Measurements from ENCODE around the gene LRRC28.

LRRC28 gene

GRCh38 chr15:99303907-99304306, 52.6 kb downstream of the LRRC28 start:
- no peaks in the 10 kb centered on the region for H3K36me3 ChIP-seq (ENCODE audit: control insufficient read depth, insufficient read depth, low read length)
- H3K27ac ChIP-seq (ENCODE audit: low read length) = no peak overlapping the region
- WGBS (ENCODE audit: insufficient coverage, insufficient read length) = no CpG with 5 or more reads among the region's 4 CpGs
- DNase-seq (ENCODE audit: low read depth, low spot score) = no peak
- no peaks in the 10 kb centered on the region for H3K27me3 ChIP-seq (ENCODE audit: control insufficient read depth, insufficient read depth, low read length)
- no peak overlapping the region for H3K4me3 ChIP-seq (ENCODE audit: low read length)
- H3K4me1 ChIP-seq (ENCODE audit: control insufficient read depth, insufficient read depth, low read length) = peaks cover 3% of the 10 kb centered on the region; the same call in 1 of the 2 replicates
- no peaks in the 10 kb centered on the region for H3K9me3 ChIP-seq (ENCODE audit: control insufficient read depth, insufficient read depth, low read length)

GRCh38 chr15:99305761-99306505, 54.7 kb downstream of the LRRC28 start:
- DNase-seq (ENCODE audit: low read depth, low spot score) = no peak

GRCh38 chr15:99306694-99307338, 55.5 kb downstream of the LRRC28 start:
- H3K27ac ChIP-seq (ENCODE audit: low read length) = no peak overlapping the region
- WGBS (ENCODE audit: insufficient coverage, insufficient read length) = no CpG with 5 or more reads among the region's 8 CpGs
- H3K9me3 ChIP-seq (ENCODE audit: control insufficient read depth, insufficient read depth, low read length) = no peaks in the 10 kb centered on the region
- H3K4me3 ChIP-seq (ENCODE audit: low read length) = no peak overlapping the region
- DNase-seq (ENCODE audit: low read depth, low spot score) = no peak
- no peaks in the 10 kb centered on the region for H3K36me3 ChIP-seq (ENCODE audit: control insufficient read depth, insufficient read depth, low read length)
- peaks cover 3% of the 10 kb centered on the region; the same call in 1 of the 2 replicates for H3K4me1 ChIP-seq (ENCODE audit: control insufficient read depth, insufficient read depth, low read length)
- H3K27me3 ChIP-seq (ENCODE audit: control insufficient read depth, insufficient read depth, low read length) = no peaks in the 10 kb centered on the region

More at GRCh38 chr15:99305761-99306505, 54.7 kb downstream of the LRRC28 start:
- no CpG with 5 or more reads among the region's 8 CpGs for WGBS (ENCODE audit: insufficient coverage, insufficient read length)
- Histone ChIP-seq H3K9me3 (ENCODE audit: control insufficient read depth, insufficient read depth, low read length) (no peaks in the 10 kb centered on the region), H3K27me3 (ENCODE audit: control insufficient read depth, insufficient read depth, low read length) (no peaks in the 10 kb centered on the region), H3K36me3 (ENCODE audit: control insufficient read depth, insufficient read depth, low read length) (no peaks in the 10 kb centered on the region), H3K4me1 (ENCODE audit: control insufficient read depth, insufficient read depth, low read length) (peaks cover 3% of the 10 kb centered on the region; the same call in 1 of the 2 replicates), H3K27ac (ENCODE audit: low read length) (no peak overlapping the region), H3K4me3 (ENCODE audit: low read length) (no peak overlapping the region)

- peaks cover 3% of the 10 kb centered on the region; the same call in 1 of the 2 replicates for H3K4me1 ChIP-seq (ENCODE audit: control insufficient read depth, insufficient read depth, low read length)
- H3K27me3 ChIP-seq (ENCODE audit: control insufficient read depth, insufficient read depth, low read length) = no peaks in the 10 kb centered on the region
- WGBS (ENCODE audit: insufficient coverage, insufficient read length) = no CpG with 5 or more reads among the region's 6 CpGs
- H3K4me3 ChIP-seq (ENCODE audit: low read length) = no peak overlapping the region
- H3K27ac ChIP-seq (ENCODE audit: low read length) = no peak overlapping the region
- H3K36me3 ChIP-seq (ENCODE audit: control insufficient read depth, insufficient read depth, low read length) = no peaks in the 10 kb centered on the region
- no peak for DNase-seq (ENCODE audit: low read depth, low spot score)
- no peaks in the 10 kb centered on the region for H3K9me3 ChIP-seq (ENCODE audit: control insufficient read depth, insufficient read depth, low read length)
Observed at GRCh38 chr15:99307735-99308134, 56.5 kb downstream of the LRRC28 start.

GRCh38 chr15:99310745-99311144, 59.5 kb downstream of the LRRC28 start:
- no peak for DNase-seq (ENCODE audit: low read depth, low spot score)
- H3K4me1 ChIP-seq (ENCODE audit: control insufficient read depth, insufficient read depth, low read length) = peaks cover 3% of the 10 kb centered on the region; the same call in 1 of the 2 replicates
- no peaks in the 10 kb centered on the region for H3K36me3 ChIP-seq (ENCODE audit: control insufficient read depth, insufficient read depth, low read length)
- no CpG with 5 or more reads among the region's 5 CpGs for WGBS (ENCODE audit: insufficient coverage, insufficient read length)
- no peaks in the 10 kb centered on the region for H3K27me3 ChIP-seq (ENCODE audit: control insufficient read depth, insufficient read depth, low read length)
- no peaks in the 10 kb centered on the region for H3K9me3 ChIP-seq (ENCODE audit: control insufficient read depth, insufficient read depth, low read length)
- H3K27ac ChIP-seq (ENCODE audit: low read length) = no peak overlapping the region
- H3K4me3 ChIP-seq (ENCODE audit: low read length) = no peak overlapping the region

- DNase-seq (ENCODE audit: low read depth, low spot score) = no peak
- Histone ChIP-seq H3K9me3 (ENCODE audit: control insufficient read depth, insufficient read depth, low read length) (no peaks in the 10 kb centered on the region), H3K4me1 (ENCODE audit: control insufficient read depth, insufficient read depth, low read length) (no peaks in the 10 kb centered on the region), H3K4me3 (ENCODE audit: low read length) (no peak overlapping the region), H3K27ac (ENCODE audit: low read length) (no peak overlapping the region), H3K36me3 (ENCODE audit: control insufficient read depth, insufficient read depth, low read length) (no peaks in the 10 kb centered on the region), H3K27me3 (ENCODE audit: control insufficient read depth, insufficient read depth, low read length) (no peaks in the 10 kb centered on the region)
- WGBS (ENCODE audit: insufficient coverage, insufficient read length) = no CpG with 5 or more reads among the region's 2 CpGs
Observed at GRCh38 chr15:99312228-99312627, 60.9 kb downstream of the LRRC28 start.

GRCh38 chr15:99312794-99313193, 61.5 kb downstream of the LRRC28 start:
- no peaks in the 10 kb centered on the region for H3K9me3 ChIP-seq (ENCODE audit: control insufficient read depth, insufficient read depth, low read length)
- no peak overlapping the region for H3K27ac ChIP-seq (ENCODE audit: low read length)
- H3K4me3 ChIP-seq (ENCODE audit: low read length) = no peak overlapping the region
- H3K4me1 ChIP-seq (ENCODE audit: control insufficient read depth, insufficient read depth, low read length) = no peaks in the 10 kb centered on the region
- H3K27me3 ChIP-seq (ENCODE audit: control insufficient read depth, insufficient read depth, low read length) = no peaks in the 10 kb centered on the region
- WGBS (ENCODE audit: insufficient coverage, insufficient read length) = no CpG with 5 or more reads among the region's 3 CpGs
- H3K36me3 ChIP-seq (ENCODE audit: control insufficient read depth, insufficient read depth, low read length) = no peaks in the 10 kb centered on the region
- DNase-seq (ENCODE audit: low read depth, low spot score) = no peak

GRCh38 chr15:99315636-99316035, 64.4 kb downstream of the LRRC28 start:
- no CpG with 5 or more reads among the region's 2 CpGs for WGBS (ENCODE audit: insufficient coverage, insufficient read length)
- Histone ChIP-seq H3K4me3 (ENCODE audit: low read length) (no peak overlapping the region), H3K4me1 (ENCODE audit: control insufficient read depth, insufficient read depth, low read length) (no peaks in the 10 kb centered on the region), H3K27ac (ENCODE audit: low read length) (no peak overlapping the region), H3K9me3 (ENCODE audit: control insufficient read depth, insufficient read depth, low read length) (no peaks in the 10 kb centered on the region), H3K27me3 (ENCODE audit: control insufficient read depth, insufficient read depth, low read length) (no peaks in the 10 kb centered on the region), H3K36me3 (ENCODE audit: control insufficient read depth, insufficient read depth, low read length) (no peaks in the 10 kb centered on the region)
- no peak for DNase-seq (ENCODE audit: low read depth, low spot score)

- H3K4me3 ChIP-seq (ENCODE audit: low read length) = no peak overlapping the region
- DNase-seq (ENCODE audit: low read depth, low spot score) = no peak
- no peaks in the 10 kb centered on the region for H3K9me3 ChIP-seq (ENCODE audit: control insufficient read depth, insufficient read depth, low read length)
- H3K4me1 ChIP-seq (ENCODE audit: control insufficient read depth, insufficient read depth, low read length) = no peaks in the 10 kb centered on the region
- H3K36me3 ChIP-seq (ENCODE audit: control insufficient read depth, insufficient read depth, low read length) = no peaks in the 10 kb centered on the region
- H3K27ac ChIP-seq (ENCODE audit: low read length) = no peak overlapping the region
- no CpG with 5 or more reads among the region's 1 CpG for WGBS (ENCODE audit: insufficient coverage, insufficient read length)
- no peaks in the 10 kb centered on the region for H3K27me3 ChIP-seq (ENCODE audit: control insufficient read depth, insufficient read depth, low read length)
Observed at GRCh38 chr15:99320374-99321215, 69.3 kb downstream of the LRRC28 start.

- H3K9me3 ChIP-seq (ENCODE audit: control insufficient read depth, insufficient read depth, low read length) = no peaks in the 10 kb centered on the region
- no peaks in the 10 kb centered on the region for H3K4me1 ChIP-seq (ENCODE audit: control insufficient read depth, insufficient read depth, low read length)
- no peaks in the 10 kb centered on the region for H3K27me3 ChIP-seq (ENCODE audit: control insufficient read depth, insufficient read depth, low read length)
- no CpG with 5 or more reads among the region's 1 CpG for WGBS (ENCODE audit: insufficient coverage, insufficient read length)
- H3K27ac ChIP-seq (ENCODE audit: low read length) = no peak overlapping the region
- no peak for DNase-seq (ENCODE audit: low read depth, low spot score)
- no peak overlapping the region for H3K4me3 ChIP-seq (ENCODE audit: low read length)
- no peaks in the 10 kb centered on the region for H3K36me3 ChIP-seq (ENCODE audit: control insufficient read depth, insufficient read depth, low read length)
Observed at GRCh38 chr15:99321468-99321867, 70.2 kb downstream of the LRRC28 start.

Data from iPS DF 6.9 (cell line).